Activated naive CD8-positive, alpha-beta T cell treated with anti-CD3 and anti-CD28 coated beads, Interleukin-2, amount 10 ng/mL, durations not matched to agents 7 days and 5 days (primary cell): Measurements from ENCODE around the gene SNX2. TPM values are rescaled to one million over a fixed set of nuclear protein-coding genes. Genes with fewer than 3 reads are reported as not detected.
"Not testable (repeated sequence)": the region's sequence is repeated elsewhere in the genome, so short reads cannot be mapped to it uniquely, and the experiment has no call there.

Source experiments
- ATAC-seq: fragments of 150-1000 bp; cut with Tn5 transposase; one replicate; pipeline ENCODE4 v1.10.0; 2021; ENCODE audit warnings: low read depth, moderate library complexity
- POLR2A ChIA-PET: fragments of 350-600 bp; sonication (Branson Sonifier 250); formaldehyde crosslinking; loops from one replicate; lab custom pipeline; 2021; ENCODE audit warnings: antibody characterized with exemption; lab: Charles Lee
- DNase-seq: peaks from one replicate; pipeline ENCODE4 v3.0.0; 2021
- H3K27ac Mint-ChIP-seq: one replicate; pipeline ENCODE4 v1.8.0; 2022; ENCODE audit warnings: mild to moderate bottlenecking, mixed read lengths
- H3K27me3 Mint-ChIP-seq: one replicate; pipeline ENCODE4 v1.8.0; 2022; ENCODE audit warnings: mild to moderate bottlenecking, moderate library complexity, mixed read lengths
- H3K36me3 Mint-ChIP-seq: one replicate; pipeline ENCODE4 v1.8.0; 2021; ENCODE audit warnings: mild to moderate bottlenecking, mixed read lengths
- H3K4me1 Mint-ChIP-seq: one replicate; pipeline ENCODE4 v1.8.0; 2021; ENCODE audit warnings: mixed read lengths
- H3K4me3 Mint-ChIP-seq: one replicate; pipeline ENCODE4 v1.8.0; 2022; ENCODE audit warnings: mild to moderate bottlenecking, moderate library complexity, mixed read lengths
- H3K9me3 Mint-ChIP-seq: one replicate; pipeline ENCODE4 v1.8.0; 2021; ENCODE audit warnings: mixed read lengths
- total RNA-seq, 2 experiments: library from RNA; stranded (reverse); gene quantifications; one replicate each; pipeline ENCODE4 v1.2.3, GENCODE V29; 2021

The SNX2 gene
- total RNA-seq, 2 experiments from 2014 or later: 42.9 to 43.0 TPM

DNA sequence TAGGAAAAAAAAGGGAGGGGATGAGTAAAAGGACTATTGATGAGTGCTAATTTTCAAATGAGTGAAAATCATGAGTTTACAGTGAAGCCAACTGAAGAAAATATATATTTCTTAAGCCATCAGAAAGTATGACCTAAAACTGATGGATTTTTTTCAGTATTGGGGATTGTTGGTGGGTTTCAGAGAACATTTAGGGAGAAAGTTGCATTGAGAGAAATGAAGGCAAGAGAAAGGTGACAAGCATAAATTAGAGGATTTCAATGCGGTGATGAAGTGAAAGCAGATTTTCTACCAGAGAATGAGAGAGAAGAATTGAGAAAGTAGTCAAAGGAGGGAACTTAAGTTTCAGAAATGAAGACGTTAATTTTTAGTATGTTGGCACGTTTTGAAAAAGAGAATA is 62.1 kb downstream of the SNX2 start:
- POLR2A ChIA-PET: no interaction called here
- no peaks in the 10 kb centered on the region for H3K4me1 Mint-ChIP-seq

DNA sequence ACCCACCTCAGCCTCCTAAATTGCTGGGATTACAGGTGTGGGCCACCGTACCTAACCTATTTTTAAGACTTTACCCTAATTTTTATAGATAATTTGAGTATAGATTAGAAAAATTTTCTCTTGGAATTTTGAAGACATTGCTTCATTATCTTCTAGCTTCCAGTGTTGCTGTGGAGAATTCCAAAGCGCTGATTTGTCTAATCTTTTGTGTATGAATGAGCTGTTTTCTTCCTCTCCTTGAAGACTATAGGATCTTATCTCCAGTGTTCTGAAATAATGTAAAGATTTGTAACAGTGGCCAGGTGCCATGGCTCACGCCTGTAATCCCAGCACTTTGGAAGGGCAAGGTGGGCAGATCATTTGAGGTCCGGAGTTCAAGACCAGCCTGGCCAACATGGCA is 64.9 kb downstream of the SNX2 start:
- Mint-ChIP-seq H3K4me1 (peaks cover 2% of the 10 kb centered on the region), H3K27me3 (peaks cover 32% of the 10 kb centered on the region), H3K36me3 (peaks cover under 1% of the 10 kb centered on the region), H3K9me3 (peaks cover 3% of the 10 kb centered on the region), H3K4me3 (no peak overlapping the region), H3K27ac (no peak overlapping the region)
- ATAC-seq (no peak), DNase-seq (no peak)
- POLR2A ChIA-PET: no interaction called here

More for the DNA sequence above, 62.1 kb downstream of the SNX2 start:
- ATAC-seq (no peak), DNase-seq (no peak)
- Mint-ChIP-seq H3K9me3 (peaks cover 3% of the 10 kb centered on the region), H3K4me3 (no peak overlapping the region), H3K27me3 (peaks cover 14% of the 10 kb centered on the region), H3K27ac (no peak overlapping the region), H3K36me3 (peaks cover 2% of the 10 kb centered on the region)

DNA sequence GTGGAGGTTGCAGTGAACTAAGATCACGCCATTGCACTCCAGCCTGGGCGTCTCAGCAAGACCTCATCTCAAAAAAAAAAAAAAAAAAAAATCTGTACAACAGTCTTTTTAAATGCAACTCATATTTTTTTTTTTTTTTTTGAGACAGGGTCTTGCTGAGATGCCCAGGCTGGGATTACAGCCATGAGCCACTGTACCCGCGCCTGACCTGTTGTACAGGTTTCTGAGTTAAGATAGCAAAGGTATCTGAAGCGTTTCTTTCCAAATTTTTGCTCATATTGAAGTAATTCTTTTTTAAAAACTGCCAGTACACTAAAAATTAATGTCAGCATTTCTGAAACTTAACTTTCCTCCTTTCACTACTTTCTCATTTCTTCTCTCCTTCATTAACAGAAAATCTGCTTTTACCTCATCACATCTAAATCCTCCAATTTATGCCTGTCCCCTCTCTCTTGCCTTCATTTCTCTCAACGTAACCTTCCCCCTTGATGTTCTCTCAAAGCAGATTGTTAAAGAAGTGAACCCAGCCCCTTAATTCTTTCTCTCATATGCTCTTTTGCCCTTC is 67.2 kb downstream of the SNX2 start:
- H3K4me1 Mint-ChIP-seq: peaks cover 2% of the 10 kb centered on the region
- ATAC-seq (no peak), DNase-seq (no peak)
- H3K9me3 Mint-ChIP-seq: peaks cover 3% of the 10 kb centered on the region
- peaks cover 39% of the 10 kb centered on the region for H3K27me3 Mint-ChIP-seq
- POLR2A ChIA-PET: no interaction called here
- H3K36me3 Mint-ChIP-seq: no peaks in the 10 kb centered on the region
- no peak overlapping the region for H3K4me3 Mint-ChIP-seq
- H3K27ac Mint-ChIP-seq: no peak overlapping the region

DNA sequence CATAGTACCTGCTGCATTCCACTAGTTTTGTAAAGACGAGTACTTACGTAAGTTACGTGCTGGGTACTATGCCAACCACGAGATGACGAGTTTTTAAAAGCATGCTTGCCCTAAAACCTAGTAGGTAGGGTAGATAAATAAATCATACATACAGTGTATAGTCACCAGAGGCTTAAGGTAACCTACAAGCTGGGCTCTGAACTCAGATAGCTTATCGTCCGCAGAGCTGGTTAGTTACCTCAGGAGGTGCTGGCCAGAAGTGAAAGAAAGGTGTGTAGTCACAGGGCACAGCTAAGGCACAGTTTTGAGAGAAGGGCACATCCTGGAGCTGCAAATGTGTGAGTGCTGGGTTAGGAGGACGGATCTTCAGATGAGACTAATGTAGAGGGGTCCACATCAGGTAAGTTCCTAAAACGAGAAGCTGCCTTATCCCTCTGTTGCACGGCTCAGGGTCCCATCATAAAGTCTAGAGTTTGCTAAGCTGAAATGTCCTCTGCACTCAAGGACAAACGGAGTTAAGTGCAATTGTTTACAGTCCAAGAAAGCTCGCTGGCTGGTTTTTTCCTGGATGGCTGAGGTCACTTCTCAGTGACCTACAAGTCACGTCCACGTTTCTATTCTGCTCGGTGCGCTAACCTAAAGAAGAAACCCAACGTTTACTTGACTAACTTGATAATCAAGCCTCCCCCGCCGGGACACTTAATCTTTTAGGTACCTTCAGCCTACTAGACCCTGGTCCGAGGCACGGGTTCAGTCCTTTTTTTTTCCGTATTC is 69.4 kb downstream of the SNX2 start:
- H3K27ac Mint-ChIP-seq: no peak overlapping the region
- H3K4me1 Mint-ChIP-seq: peaks cover 2% of the 10 kb centered on the region
- H3K9me3 Mint-ChIP-seq: peaks cover 3% of the 10 kb centered on the region
- no peaks in the 10 kb centered on the region for H3K36me3 Mint-ChIP-seq
- H3K27me3 Mint-ChIP-seq: peaks cover 33% of the 10 kb centered on the region
- DNase-seq: no peak
- H3K4me3 Mint-ChIP-seq: peak overlapping the region; percentile 85
- POLR2A ChIA-PET: interaction anchor here (1.2 to 2.5 kb wide), 2 partner anchors 69 to 579 kb away, joined by 4 to 16 read pairs; partner anchors contain the start of genes CEP120 and SNX2
- no peak for ATAC-seq

DNA sequence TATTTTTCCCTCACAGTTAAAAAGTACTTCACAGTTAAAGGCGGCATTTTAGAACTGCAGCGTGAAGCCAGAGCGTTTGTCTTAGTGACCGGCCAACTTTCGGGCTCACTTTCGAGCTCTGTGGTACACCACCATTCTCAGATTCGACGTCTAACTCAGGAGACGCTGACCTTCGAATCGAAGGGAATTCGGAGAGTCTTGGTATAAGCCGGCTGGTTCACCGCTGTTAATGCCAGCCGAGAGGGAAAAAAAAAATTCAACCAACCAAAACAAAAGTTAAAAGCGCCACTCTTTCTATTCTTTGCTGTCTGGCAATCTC is 70.0 kb downstream of the SNX2 start:
- DNase-seq (no peak), ATAC-seq (no peak)
- no peaks in the 10 kb centered on the region for H3K36me3 Mint-ChIP-seq
- H3K4me3 Mint-ChIP-seq: peak overlapping the region; percentile 85
- peak overlapping the region; percentile 14 for H3K27ac Mint-ChIP-seq
- H3K4me1 Mint-ChIP-seq: peaks cover 2% of the 10 kb centered on the region
- POLR2A ChIA-PET: interaction anchor here (1.2 to 2.5 kb wide), 2 partner anchors 70 to 579 kb away, joined by 4 to 16 read pairs; partner anchors contain the start of genes CEP120 and SNX2
- peaks cover 3% of the 10 kb centered on the region for H3K9me3 Mint-ChIP-seq
- H3K27me3 Mint-ChIP-seq: peaks cover 33% of the 10 kb centered on the region

DNA sequence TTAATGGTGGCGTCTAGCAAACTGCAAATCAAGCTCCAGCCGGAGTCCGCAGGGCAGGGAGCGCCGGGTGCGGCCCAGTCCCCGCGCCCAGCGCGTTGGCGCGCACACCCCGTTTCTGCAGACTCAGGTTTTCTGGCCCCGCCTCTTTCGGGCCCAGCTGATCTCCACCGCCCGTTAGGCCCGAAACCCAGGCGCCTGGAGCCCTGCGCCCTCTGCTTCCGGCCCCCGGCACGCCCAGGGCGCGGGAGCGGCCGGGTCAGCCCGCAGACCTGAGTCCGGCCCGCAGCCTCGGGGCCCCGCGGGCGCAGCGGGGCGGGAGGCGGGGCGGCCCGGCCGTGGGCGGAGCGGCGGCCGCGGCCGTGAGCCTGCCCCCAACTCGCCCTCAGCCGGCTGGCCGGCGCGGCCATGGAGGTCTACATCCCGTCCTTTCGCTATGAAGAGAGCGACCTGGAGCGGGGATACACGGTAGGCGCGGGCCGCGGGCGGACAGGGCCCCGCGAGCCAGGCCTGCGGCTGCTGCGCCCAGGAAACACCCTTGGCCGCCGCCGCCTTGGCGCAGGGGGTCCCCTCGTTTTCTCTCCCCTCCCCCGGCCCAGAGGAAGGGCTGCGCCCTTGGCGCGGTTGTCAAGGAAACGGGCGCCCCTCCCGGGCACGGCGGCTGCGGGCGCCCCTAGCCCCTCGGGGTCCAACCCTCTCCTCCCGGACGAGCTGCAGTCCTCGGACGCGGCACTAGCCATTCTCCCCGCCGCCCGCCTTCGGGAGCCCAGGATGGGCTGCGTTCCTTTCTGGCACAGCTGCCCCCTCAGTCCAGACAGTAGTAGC is 70.6 kb downstream of the SNX2 start, which contains the start of gene SNX24:
Gene SNX24 (plus strand): TSS at position 385 of the 822 bp plus-strand sequence. CDS start 21 bp downstream, at position 406.
- Mint-ChIP-seq H3K27me3 (peaks cover 31% of the 10 kb centered on the region), H3K4me3 (peak within 1 kb of the TSS; percentile 85), H3K9me3 (peaks cover 1% of the 10 kb centered on the region), H3K36me3 (no peaks in the 10 kb centered on the region), H3K27ac (peak within 1 kb of the TSS; percentile 14), H3K4me1 (peaks cover 2% of the 10 kb centered on the region)
- peak; percentile 87 for ATAC-seq
- POLR2A ChIA-PET: interaction anchor here (0.6 to 2.5 kb wide), 2 partner anchors 67 to 70 kb away, joined by 4 to 16 read pairs; partner anchors contain the start of gene SNX2
- peak; percentile 77 for DNase-seq

DNA sequence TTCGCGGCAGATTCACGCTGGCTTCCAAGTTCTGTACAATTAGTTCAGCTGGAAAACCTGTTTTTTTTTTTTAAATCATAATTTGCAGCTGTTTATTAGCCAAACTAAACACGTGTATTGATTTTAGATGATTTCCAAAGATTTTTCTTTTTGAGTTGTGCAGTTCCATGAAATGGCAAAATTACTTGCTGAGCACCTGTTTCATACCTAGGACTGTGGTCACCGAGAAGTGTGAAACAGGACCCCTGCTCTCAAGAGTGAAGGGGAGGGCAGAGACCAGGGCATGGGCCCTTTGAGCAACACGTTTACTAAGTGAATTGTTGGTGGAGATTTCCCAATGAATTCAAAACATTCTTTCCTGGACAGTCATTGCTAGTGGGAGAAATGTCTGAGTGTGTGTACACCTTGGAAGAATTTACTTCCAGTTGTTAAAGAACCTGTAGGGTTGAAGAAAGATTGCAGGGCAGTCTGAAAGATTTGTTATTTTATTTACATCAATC is 71.2 kb downstream of the SNX2 start:
- no peaks in the 10 kb centered on the region for H3K36me3 Mint-ChIP-seq
- peak overlapping the region; percentile 52 for H3K4me3 Mint-ChIP-seq
- H3K27ac Mint-ChIP-seq: no peak overlapping the region
- ATAC-seq (no peak), DNase-seq (no peak)
- POLR2A ChIA-PET: interaction anchor here (0.6 to 2.5 kb wide), 2 partner anchors 66 to 71 kb away, joined by 4 to 16 read pairs; partner anchors contain the start of gene SNX2
- peaks cover 2% of the 10 kb centered on the region for H3K4me1 Mint-ChIP-seq
- H3K9me3 Mint-ChIP-seq: no peaks in the 10 kb centered on the region
- H3K27me3 Mint-ChIP-seq: peaks cover 29% of the 10 kb centered on the region

DNA sequence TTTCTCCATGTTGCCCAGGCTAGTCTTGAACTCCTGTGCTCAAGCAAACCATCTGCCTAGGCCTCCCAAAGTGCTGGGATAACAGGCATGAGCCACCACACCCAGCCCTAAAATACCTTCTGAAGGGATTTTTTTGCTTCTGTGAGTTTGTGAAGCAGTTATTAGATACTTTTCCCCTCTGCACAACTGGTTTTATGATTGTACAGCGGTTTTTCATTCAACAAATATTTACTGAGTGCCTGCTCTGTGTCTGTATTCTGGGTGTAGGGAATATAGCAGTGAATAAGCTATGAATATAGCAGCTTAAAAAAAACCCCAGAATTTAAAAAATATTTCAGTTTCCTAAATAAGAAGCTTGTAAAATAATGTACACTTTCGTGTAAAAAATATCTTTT is 72.8 kb downstream of the SNX2 start:
- Mint-ChIP-seq H3K9me3 (no peaks in the 10 kb centered on the region), H3K4me3 (no peak overlapping the region), H3K27ac (no peak overlapping the region), H3K36me3 (no peaks in the 10 kb centered on the region), H3K27me3 (peaks cover 19% of the 10 kb centered on the region), H3K4me1 (peaks cover 2% of the 10 kb centered on the region)
- DNase-seq (no peak), ATAC-seq (no peak)
- POLR2A ChIA-PET: no interaction called here

DNA sequence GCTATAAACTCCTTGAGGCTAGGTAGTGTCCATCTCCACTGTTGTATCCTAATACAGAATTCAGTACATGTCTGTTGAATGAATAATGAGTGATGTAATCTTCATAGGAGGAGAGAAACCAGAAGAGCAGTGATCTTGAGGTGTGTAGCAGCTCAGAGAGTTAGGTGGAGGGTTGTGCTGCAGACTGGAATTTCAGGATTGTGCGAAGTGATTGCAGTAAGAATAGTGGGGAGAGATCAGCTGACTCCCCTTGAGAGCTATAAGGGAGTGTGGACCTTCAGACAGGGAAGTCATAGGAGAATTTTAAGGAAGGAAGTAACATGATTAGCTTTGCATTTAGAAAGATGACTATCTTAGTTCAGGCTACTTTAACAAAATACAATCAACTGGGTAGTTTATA is 74.9 kb downstream of the SNX2 start:
- Mint-ChIP-seq H3K27ac (no peak overlapping the region), H3K4me3 (no peak overlapping the region), H3K36me3 (no peaks in the 10 kb centered on the region), H3K27me3 (peaks cover 8% of the 10 kb centered on the region), H3K9me3 (no peaks in the 10 kb centered on the region), H3K4me1 (no peaks in the 10 kb centered on the region)
- DNase-seq (no peak), ATAC-seq (no peak)
- POLR2A ChIA-PET: no interaction called here

DNA sequence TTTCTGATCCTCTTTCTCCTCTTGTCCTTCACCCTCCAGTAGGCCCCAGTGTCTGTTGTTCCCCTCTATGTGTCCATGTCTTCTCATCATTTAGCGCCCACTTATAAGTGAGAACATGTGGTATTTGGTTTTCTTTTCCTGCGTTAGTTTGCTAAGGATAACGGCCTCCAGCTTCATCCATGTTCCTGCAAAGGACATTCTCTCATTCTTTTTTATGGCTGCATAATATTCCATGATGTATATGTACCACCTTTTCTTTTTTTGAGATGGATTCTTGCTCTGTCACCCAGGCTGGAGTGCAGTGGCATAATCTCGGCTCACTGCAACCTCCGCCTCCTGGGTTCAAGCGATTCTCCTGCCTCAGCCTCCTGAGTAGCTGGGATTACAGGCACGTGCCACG is 82.7 kb downstream of the SNX2 start:
- H3K27me3 Mint-ChIP-seq, H3K9me3 Mint-ChIP-seq, DNase-seq, POLR2A ChIA-PET, H3K36me3 Mint-ChIP-seq, H3K4me3 Mint-ChIP-seq, ATAC-seq, H3K4me1 Mint-ChIP-seq, H3K27ac Mint-ChIP-seq: not testable (repeated sequence)

DNA sequence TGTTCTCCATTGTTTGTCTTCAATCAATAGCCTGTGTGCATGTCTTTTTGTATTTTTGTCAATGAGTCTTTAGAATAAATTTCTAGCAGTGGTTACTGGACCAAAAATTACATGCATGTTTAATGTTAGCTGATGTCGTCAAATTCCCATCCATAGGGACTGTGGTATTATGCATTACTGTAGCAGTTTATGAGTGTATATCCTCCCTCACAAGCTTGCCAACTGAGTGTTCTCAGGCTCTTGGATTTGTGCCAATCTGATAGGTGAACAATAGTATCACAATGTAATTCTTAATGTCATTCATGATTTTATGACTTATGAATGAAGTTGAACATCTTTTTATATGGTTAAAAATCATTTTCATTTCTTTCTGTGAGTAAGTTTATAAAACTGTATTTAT is 83.6 kb downstream of the SNX2 start:
- Mint-ChIP-seq H3K27me3 (peaks cover 5% of the 10 kb centered on the region), H3K4me1 (no peaks in the 10 kb centered on the region), H3K9me3 (peaks cover 6% of the 10 kb centered on the region), H3K27ac (no peak overlapping the region), H3K36me3 (no peaks in the 10 kb centered on the region), H3K4me3 (no peak overlapping the region)
- ATAC-seq (no peak), DNase-seq (no peak)
- POLR2A ChIA-PET: no interaction called here

DNA sequence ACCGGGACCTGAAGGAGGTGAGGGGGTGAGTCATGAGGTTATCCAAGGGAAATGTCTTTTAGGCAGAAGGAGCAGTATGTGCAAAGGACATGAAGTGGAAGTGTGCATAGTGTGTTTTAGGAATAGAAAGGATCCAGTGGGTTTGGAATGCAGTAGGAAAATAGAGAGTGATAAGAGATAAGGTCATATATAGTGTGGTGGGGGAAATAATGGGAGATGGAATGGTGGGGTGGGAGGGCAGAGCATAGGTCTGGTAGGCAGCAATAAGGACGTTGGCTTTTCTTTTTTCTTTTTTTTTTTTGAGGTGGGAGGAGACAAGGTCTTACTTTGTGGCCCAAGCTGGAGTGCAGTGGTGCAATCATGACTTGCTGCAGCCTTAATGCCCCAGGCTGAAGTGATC is 88.4 kb downstream of the SNX2 start:
- POLR2A ChIA-PET: no interaction called here
- Mint-ChIP-seq H3K27ac (no peak overlapping the region), H3K4me3 (no peak overlapping the region), H3K9me3 (peaks cover 2% of the 10 kb centered on the region), H3K4me1 (no peaks in the 10 kb centered on the region), H3K36me3 (no peaks in the 10 kb centered on the region), H3K27me3 (peaks cover 7% of the 10 kb centered on the region)
- no peak for DNase-seq
- ATAC-seq: no peak

DNA sequence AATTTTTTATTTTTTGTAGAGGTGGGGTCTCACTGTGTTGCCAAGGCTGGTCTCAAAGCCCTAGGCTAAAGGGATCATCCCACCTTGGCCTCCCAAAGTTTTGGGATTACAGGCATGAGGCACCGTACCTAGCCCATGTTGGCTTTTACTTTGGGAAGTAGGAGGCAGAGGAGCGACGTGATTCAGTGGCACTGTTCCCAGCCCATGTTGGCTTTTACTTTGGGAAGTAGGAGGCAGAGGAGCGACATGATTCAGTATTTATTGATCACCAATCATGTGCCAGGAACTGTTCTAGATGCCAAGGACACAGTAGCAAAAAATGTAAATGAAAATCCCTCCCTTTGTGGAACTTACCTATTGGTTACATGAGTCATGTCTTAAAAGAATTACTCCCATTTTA is 88.8 kb downstream of the SNX2 start:
- Mint-ChIP-seq H3K36me3 (no peaks in the 10 kb centered on the region), H3K4me1 (no peaks in the 10 kb centered on the region), H3K27me3 (peaks cover 7% of the 10 kb centered on the region), H3K4me3 (no peak overlapping the region), H3K9me3 (peaks cover 2% of the 10 kb centered on the region), H3K27ac (no peak overlapping the region)
- POLR2A ChIA-PET: no interaction called here
- DNase-seq (no peak), ATAC-seq (no peak)
